ENCODE data around the gene VSTM4.

DNA sequence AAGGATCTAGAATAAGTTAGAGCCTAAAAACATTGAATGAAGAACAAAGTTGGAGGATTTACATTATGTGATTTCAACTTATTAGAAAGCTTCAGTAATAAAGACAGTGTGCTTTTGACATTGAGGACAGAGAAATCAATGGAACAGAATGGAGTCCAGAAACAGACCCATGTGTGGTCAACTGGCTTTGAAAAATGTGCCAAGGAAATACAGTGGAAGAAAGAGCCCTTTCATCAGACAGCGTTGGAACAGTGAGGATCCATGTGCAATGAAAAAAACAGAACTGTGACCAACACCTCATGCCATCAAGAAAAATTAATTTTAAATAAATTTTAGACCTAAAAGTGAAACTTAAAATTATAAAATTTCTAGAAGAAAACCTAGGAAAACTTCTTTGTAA lies 125.1 kb downstream of the VSTM4 start:
- no peak for TF ChIP-seq POLR2A (IDR thresholded peaks at IDR 0.05)
- TF ChIP-seq, protein P1, sequence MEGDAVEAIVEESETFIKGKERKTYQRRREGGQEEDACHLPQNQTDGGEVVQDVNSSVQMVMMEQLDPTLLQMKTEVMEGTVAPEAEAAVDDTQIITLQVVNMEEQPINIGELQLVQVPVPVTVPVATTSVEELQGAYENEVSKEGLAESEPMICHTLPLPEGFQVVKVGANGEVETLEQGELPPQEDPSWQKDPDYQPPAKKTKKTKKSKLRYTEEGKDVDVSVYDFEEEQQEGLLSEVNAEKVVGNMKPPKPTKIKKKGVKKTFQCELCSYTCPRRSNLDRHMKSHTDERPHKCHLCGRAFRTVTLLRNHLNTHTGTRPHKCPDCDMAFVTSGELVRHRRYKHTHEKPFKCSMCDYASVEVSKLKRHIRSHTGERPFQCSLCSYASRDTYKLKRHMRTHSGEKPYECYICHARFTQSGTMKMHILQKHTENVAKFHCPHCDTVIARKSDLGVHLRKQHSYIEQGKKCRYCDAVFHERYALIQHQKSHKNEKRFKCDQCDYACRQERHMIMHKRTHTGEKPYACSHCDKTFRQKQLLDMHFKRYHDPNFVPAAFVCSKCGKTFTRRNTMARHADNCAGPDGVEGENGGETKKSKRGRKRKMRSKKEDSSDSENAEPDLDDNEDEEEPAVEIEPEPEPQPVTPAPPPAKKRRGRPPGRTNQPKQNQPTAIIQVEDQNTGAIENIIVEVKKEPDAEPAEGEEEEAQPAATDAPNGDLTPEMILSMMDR (IDR thresholded peaks at IDR 0.05), result no peak

All from testis (tissue), 2 donors.